SK-N-SH (cell line): ENCODE results near the gene PROX2.

Experiments
- RFX5 ChIP-seq: IDR thresholded peaks from 2 replicates; pipeline ENCODE4 v1.6.1; 2012; ENCODE audit warnings: mild to moderate bottlenecking, improper control_type of control experiment, low read length
- USF2 ChIP-seq: fragments of 150-350 bp; IDR thresholded peaks from 2 replicates; pipeline ENCODE4 v1.6.1; 2017; ENCODE audit warnings: antibody characterized with exemption, low read length, low read depth, borderline replicate concordance

GRCh38 chr14:74915826-74916225, 39.9 kb upstream of the PROX2 start:
- no peak for TF ChIP-seq USF2
- no peak for TF ChIP-seq RFX5
